K562 (cell line): Measurements from ENCODE around the gene PPIH. TPM values are rescaled to one million over a fixed set of nuclear protein-coding genes. Genes with fewer than 3 reads are reported as not detected.
A peak's percentile ranks its signal among the peaks of the same experiment; 100 is the strongest.

Experiments used
- E2F1 ChIP-seq: sonication (generic); formaldehyde crosslinking; IDR thresholded peaks from 2 replicates; pipeline ENCODE4 v1.8.1; 2023; ENCODE audit warnings: mild to moderate bottlenecking, missing genetic modification reagents, moderate library complexity
- E2F4 ChIP-seq: sonication (generic); formaldehyde crosslinking; IDR thresholded peaks from 2 replicates; pipeline ENCODE4 v1.8.0; 2022; ENCODE audit warnings: mild to moderate bottlenecking, low read depth, missing genetic modification reagents
- E2F8 ChIP-seq: fragments of 450-650 bp; IDR thresholded peaks from 2 replicates; pipeline ENCODE4 v1.7.1; 2018; ENCODE audit warnings: mild to moderate bottlenecking, low read depth; ENCODE audit not compliant: partially characterized antibody
- ELF4 ChIP-seq: fragments of 450-650 bp; formaldehyde crosslinking; IDR thresholded peaks from 2 replicates; pipeline ENCODE4 v1.4.0; 2022; ENCODE audit warnings: missing genetic modification characterization
- KAT2B ChIP-seq: IDR thresholded peaks from one replicate; pipeline ENCODE4 v1.6.1; 2012; ENCODE audit warnings: low read depth, mild to moderate bottlenecking, control low read depth, inconsistent platforms, low read length, moderate library complexity
- NFYB ChIP-seq: IDR thresholded peaks from 2 replicates; pipeline ENCODE4 v1.6.1; 2011; ENCODE audit warnings: mild to moderate bottlenecking, moderate library complexity; ENCODE audit not compliant: insufficient read length; ENCODE audit errors: extremely low read depth
- RREB1 ChIP-seq: fragments of 250-450 bp; sonication (Bioruptor Pico); IDR thresholded peaks from 2 replicates; pipeline ENCODE4 v1.4.0; 2020
- SREBF1 ChIP-seq: fragments of 150-350 bp; IDR thresholded peaks from 2 replicates; pipeline ENCODE4 v1.6.1; 2014; ENCODE audit warnings: antibody characterized with exemption, low read depth, low read length, borderline replicate concordance
- ZFP30 ChIP-seq: fragments of 250-450 bp; sonication (Bioruptor Pico); IDR thresholded peaks from 2 replicates; pipeline ENCODE4 v1.8.0; 2022; ENCODE audit warnings: moderate library complexity, mild to moderate bottlenecking, inconsistent platforms, borderline replicate concordance
- ZNF263 ChIP-seq: sonication (generic); formaldehyde crosslinking; IDR thresholded peaks from 2 replicates; pipeline ENCODE4 v1.8.0; 2022; ENCODE audit warnings: mild to moderate bottlenecking, missing genetic modification reagents, borderline replicate concordance
- ZNF277 ChIP-seq: fragments of 250-450 bp; sonication (Bioruptor Pico); IDR thresholded peaks from 2 replicates; pipeline ENCODE4 v1.8.0; 2022; ENCODE audit warnings: inconsistent platforms, mild to moderate bottlenecking, moderate library complexity, borderline replicate concordance
- ZNF561 ChIP-seq: fragments of 450-650 bp; formaldehyde crosslinking; conservative IDR thresholded peaks from 2 replicates; pipeline ENCODE4 v1.4.0; 2020; ENCODE audit warnings: mild to moderate bottlenecking, moderate library complexity
- ZNF57 ChIP-seq: fragments of 450-650 bp; formaldehyde crosslinking; IDR thresholded peaks from 2 replicates; pipeline ENCODE4 v1.4.0; 2020; ENCODE audit warnings: mild to moderate bottlenecking, moderate library complexity
- polyA plus RNA-seq, 8 experiments: library from polyadenylated mRNA; depleted of rRNA in 4 of 8; stranded (reverse) in 5 of 8; unstranded in 3 of 8; fragments of >200 nt; fragmentation: Nextera tagmentation in 2 of 8; fragmentation: Illumina TruSeq in 1 of 8; extraction: Ambion mirVana in 2 of 8; extraction: Trizol in 1 of 8; gene quantifications; 2 replicates each; pipeline versions ENCODE4 v1.2.1 to v1.2.3, GENCODE V29; 2011 to 2014; ENCODE audit warnings: inconsistent platforms in 1 of 8, missing spikeins in 1 of 8
- total RNA-seq, 7 experiments: library from RNA; depleted of rRNA in 6 of 7; stranded (reverse); fragments of >200 nt in 6 of 7; fragmentation: Illumina TruSeq in 2 of 7; extraction: Trizol in 2 of 7; gene quantifications; 2 replicates each; pipeline versions ENCODE4 v1.2.1 to v1.2.3, GENCODE V29; 2011 to 2021; ENCODE audit warnings: low replicate concordance in 1 of 7

The PPIH gene
- total and polyA plus RNA-seq, 9 of the 15 experiments (the other 6 are each of a cell fraction or from before 2014, with no cell fraction given) = 197 to 470 (median 277) TPM

- TF ChIP-seq RREB1 (no peak), ZFP30 (CRISPR knock-in tag) (no peak), SREBF1 (no peak), E2F4 (CRISPR knock-in tag) (peak; percentile 91), KAT2B (no peak), NFYB (no peak), E2F1 (CRISPR knock-in tag) (peak; percentile 77; the same call in 1 of the 2 replicates), ZNF561 (no peak), ELF4 (CRISPR knock-in tag) (no peak), ZNF57 (no peak), E2F8 (peak; percentile 84), ZNF263 (CRISPR knock-in tag) (peak; percentile 36; the same call in 1 of the 2 replicates), ZNF277 (CRISPR knock-in tag) (no peak)
Measured at GRCh38 chr1:42657981-42658876, at the start of gene PPIH (continued).
